ENCODE results near the gene KCNMB2. TPM values are rescaled to one million over a fixed set of nuclear protein-coding genes. Genes with fewer than 3 reads are reported as not detected.

The KCNMB2 gene
- polyA plus RNA-seq, 1 experiment: not detected

DNA sequence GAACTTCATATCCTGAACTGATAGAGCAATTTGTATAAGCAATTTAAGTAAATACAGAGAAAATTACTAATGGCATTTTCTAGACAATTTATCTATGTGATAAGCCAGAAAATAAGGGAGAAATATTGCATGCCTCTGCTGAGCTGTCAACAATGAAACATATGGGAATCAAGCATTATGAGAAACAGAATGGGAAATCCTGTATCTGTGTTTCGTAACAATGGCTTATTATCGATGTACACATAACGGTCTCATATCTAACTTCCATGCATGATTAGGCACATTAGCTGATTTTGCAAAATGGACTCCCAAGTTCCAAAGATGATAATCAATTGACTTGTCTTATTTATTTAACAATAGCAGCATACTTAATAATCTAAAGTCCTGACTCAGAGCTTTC lies 30.4 kb upstream of the KCNMB2 start:
- ChIA-PET POLR2A (no interaction called here), CTCF (interaction anchor here (1.3 kb wide), 1 partner anchor 20 kb away, joined by 4 read pairs; no protein-coding TSS in a partner anchor)
- no peak overlapping the region for H3K4me3 ChIP-seq (ENCODE audit: low read depth, low read length)
- TF ChIP-seq, protein P1, sequence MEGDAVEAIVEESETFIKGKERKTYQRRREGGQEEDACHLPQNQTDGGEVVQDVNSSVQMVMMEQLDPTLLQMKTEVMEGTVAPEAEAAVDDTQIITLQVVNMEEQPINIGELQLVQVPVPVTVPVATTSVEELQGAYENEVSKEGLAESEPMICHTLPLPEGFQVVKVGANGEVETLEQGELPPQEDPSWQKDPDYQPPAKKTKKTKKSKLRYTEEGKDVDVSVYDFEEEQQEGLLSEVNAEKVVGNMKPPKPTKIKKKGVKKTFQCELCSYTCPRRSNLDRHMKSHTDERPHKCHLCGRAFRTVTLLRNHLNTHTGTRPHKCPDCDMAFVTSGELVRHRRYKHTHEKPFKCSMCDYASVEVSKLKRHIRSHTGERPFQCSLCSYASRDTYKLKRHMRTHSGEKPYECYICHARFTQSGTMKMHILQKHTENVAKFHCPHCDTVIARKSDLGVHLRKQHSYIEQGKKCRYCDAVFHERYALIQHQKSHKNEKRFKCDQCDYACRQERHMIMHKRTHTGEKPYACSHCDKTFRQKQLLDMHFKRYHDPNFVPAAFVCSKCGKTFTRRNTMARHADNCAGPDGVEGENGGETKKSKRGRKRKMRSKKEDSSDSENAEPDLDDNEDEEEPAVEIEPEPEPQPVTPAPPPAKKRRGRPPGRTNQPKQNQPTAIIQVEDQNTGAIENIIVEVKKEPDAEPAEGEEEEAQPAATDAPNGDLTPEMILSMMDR (IDR thresholded peaks at IDR 0.05; ENCODE audit: insufficient read depth, low read depth, low read length): no peak
- H3K36me3 ChIP-seq (ENCODE audit: control insufficient read depth, insufficient read depth, low read length): no peaks in the 10 kb centered on the region
- no peak for DNase-seq (ENCODE audit: low read depth)
- H3K27me3 ChIP-seq (ENCODE audit: control insufficient read depth, insufficient read depth, low read length): no peaks in the 10 kb centered on the region

DNA sequence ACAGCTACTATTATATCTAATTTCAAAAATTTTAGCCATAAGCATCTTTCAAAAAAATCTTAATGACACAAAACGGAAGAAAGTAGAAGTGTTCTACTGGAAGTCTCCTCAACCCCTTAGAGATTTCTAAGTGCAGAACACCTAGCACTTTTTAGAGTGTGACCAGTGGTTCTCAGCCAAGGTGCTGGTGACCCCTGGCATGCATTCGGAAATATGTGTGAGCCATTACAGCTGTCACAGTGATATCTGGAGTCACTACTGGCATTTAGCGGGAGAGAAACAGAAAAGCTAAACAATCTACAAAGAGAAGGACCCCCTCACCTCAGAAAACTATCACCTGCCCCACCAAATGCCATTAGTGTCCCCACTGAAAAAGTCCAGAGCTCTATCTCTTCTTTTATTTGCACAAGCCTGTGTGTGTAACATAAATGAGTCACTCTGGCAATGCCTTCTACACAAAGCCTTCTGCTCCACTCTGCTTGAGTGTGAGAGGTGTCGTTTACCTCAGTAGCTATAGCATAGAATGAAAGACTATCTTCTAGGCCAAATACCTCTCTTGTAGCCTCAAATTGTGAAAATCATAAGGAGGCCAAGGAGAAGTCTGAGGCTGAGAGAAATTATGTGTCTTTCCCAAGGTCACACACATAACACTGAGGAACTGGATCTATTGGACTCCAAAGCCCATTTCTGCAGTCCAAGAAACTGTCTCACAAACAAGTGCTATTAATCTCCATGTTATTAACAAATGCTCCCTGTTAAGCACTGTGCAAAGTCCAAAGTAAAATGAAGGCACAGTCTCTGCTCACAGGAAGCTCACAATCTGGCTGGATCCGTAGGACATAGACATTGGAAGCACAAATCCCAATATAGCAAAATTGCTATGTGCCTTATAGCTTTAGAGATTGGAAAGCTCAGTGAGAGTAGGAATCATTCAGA lies 28.5 kb upstream of the KCNMB2 start:
- POLR2A ChIA-PET: no interaction called here
- TF ChIP-seq, protein P1 (IDR thresholded peaks at IDR 0.05; ENCODE audit: insufficient read depth, low read depth, low read length): no peak
- no peak for DNase-seq (ENCODE audit: low read depth)
- Histone ChIP-seq H3K27me3 (ENCODE audit: control insufficient read depth, insufficient read depth, low read length) (no peaks in the 10 kb centered on the region), H3K4me3 (ENCODE audit: low read depth, low read length) (no peak overlapping the region), H3K36me3 (ENCODE audit: control insufficient read depth, insufficient read depth, low read length) (no peaks in the 10 kb centered on the region)
- CTCF ChIA-PET: interaction anchor here (1.0 kb wide), 1 partner anchor 84 kb away, joined by 3 read pairs; no protein-coding TSS in a partner anchor

DNA sequence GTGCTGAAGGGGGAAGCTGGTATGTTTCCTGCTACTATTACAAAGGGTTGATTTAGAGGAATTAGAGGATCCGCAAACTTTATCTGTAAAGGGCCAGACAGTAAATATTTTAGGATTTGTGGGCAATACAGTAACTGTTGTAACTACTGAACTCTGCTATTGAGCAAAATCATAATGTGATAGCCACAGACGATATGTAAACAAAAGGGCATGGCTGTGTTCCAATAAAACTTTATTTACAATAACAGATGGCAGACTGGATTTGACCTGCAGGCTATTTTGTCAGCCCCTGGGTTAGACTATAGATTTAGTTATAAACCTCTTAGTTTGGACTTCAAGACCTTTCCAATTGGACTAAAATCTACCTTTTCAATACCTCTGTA lies 27.8 kb upstream of the KCNMB2 start:
- ChIA-PET POLR2A (no interaction called here), CTCF (no interaction called here)
- Histone ChIP-seq H3K27me3 (ENCODE audit: control insufficient read depth, insufficient read depth, low read length) (no peaks in the 10 kb centered on the region), H3K4me3 (ENCODE audit: low read depth, low read length) (no peak overlapping the region), H3K36me3 (ENCODE audit: control insufficient read depth, insufficient read depth, low read length) (no peaks in the 10 kb centered on the region)
- TF ChIP-seq, protein P1 (IDR thresholded peaks at IDR 0.05; ENCODE audit: insufficient read depth, low read depth, low read length): no peak
- DNase-seq (ENCODE audit: low read depth): no peak

DNA sequence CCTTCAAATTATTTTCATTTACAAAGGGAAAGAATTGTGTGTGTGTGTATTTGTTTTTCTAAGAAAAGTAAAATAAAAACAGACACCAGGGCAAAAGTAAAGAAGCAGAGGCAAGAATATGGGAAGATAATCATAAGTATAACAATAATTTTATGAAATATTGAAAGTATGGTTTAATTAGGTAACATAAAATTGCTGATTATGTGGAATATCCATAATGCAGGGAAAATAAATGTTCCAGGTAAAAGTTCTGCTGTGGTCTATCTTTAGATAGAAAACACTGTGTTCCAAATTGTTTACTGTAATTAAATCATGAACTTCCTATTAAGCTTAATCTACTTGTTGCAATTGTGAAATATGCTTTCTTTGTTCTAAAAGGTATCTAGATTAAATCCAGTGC lies 25.7 kb upstream of the KCNMB2 start:
- no peak for DNase-seq (ENCODE audit: low read depth)
- no peaks in the 10 kb centered on the region for H3K27me3 ChIP-seq (ENCODE audit: control insufficient read depth, insufficient read depth, low read length)
- TF ChIP-seq, protein P1 (IDR thresholded peaks at IDR 0.05; ENCODE audit: insufficient read depth, low read depth, low read length): no peak
- no peak overlapping the region for H3K4me3 ChIP-seq (ENCODE audit: low read depth, low read length)
- no peaks in the 10 kb centered on the region for H3K36me3 ChIP-seq (ENCODE audit: control insufficient read depth, insufficient read depth, low read length)
- ChIA-PET POLR2A (no interaction called here), CTCF (no interaction called here)

DNA sequence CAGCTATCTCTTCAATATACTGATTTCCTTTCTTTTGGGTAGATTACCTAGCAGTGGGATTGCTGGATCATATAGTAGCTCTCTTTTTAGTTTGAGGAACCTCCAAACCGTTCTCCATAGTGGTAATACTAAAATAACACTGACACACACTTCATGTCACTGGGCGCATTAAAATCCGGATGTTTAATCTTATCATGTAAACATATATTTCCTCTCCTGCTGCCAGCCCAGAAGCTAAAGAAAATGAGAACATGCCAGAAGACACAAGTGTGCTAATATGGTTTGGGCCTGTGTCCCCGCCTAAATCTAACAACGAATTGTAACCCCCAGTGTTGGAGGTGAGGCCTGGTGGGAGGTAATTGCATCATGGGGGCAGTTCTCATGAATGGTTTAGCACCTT lies 23.6 kb upstream of the KCNMB2 start:
- no peak for DNase-seq (ENCODE audit: low read depth)
- H3K27me3 ChIP-seq (ENCODE audit: control insufficient read depth, insufficient read depth, low read length): no peaks in the 10 kb centered on the region
- TF ChIP-seq, protein P1 (IDR thresholded peaks at IDR 0.05; ENCODE audit: insufficient read depth, low read depth, low read length): no peak
- POLR2A ChIA-PET: no interaction called here
- no peaks in the 10 kb centered on the region for H3K36me3 ChIP-seq (ENCODE audit: control insufficient read depth, insufficient read depth, low read length)
- CTCF ChIA-PET: interaction anchor here (0.6 to 0.7 kb wide), 2 partner anchors 30 to 507 kb away, joined by 3 to 4 read pairs; no protein-coding TSS in a partner anchor
- H3K4me3 ChIP-seq (ENCODE audit: low read depth, low read length): no peak overlapping the region
